Measurements from ENCODE around the gene UBN1. TPM values are rescaled to one million over a fixed set of nuclear protein-coding genes. Genes with fewer than 3 reads are reported as not detected.
"Not testable (repeated sequence)": the region's sequence is repeated elsewhere in the genome, so short reads cannot be mapped to it uniquely, and the experiment has no call there.

UBN1 gene
- total RNA-seq, 1 experiment from 2014 or later = 36.2 TPM

- DNase-seq (ENCODE audit: low read depth) = no peak
Observed at GRCh38 chr16:4926928-4927327, 79.6 kb downstream of the UBN1 start.

- no peak for DNase-seq (ENCODE audit: low read depth)
Observed at GRCh38 chr16:4927661-4928060, 80.4 kb downstream of the UBN1 start.

GRCh38 chr16:4928227-4928626 lies 80.9 kb downstream of the UBN1 start:
- no peak for DNase-seq (ENCODE audit: low read depth)

- not testable (repeated sequence) for DNase-seq (ENCODE audit: low read depth)
Observed at GRCh38 chr16:4929619-4930018, 82.3 kb downstream of the UBN1 start.

- DNase-seq (ENCODE audit: low read depth) = no peak
Observed at GRCh38 chr16:4931381-4931780, 84.1 kb downstream of the UBN1 start.

Other genes starting within 250 kb of the UBN1 start
- 30.4 and 44.2 TPM in 2 replicates for gene UBALD1, start 232.6 kb upstream of the UBN1 start, total RNA-seq (2014; rRNA removed; shearing (Covaris generic))
- 13.3 and 24.0 TPM in 2 replicates for gene MGRN1, start 222.7 kb upstream of the UBN1 start, total RNA-seq (2014; rRNA removed; shearing (Covaris generic))
- 23.5 and 27.3 TPM in 2 replicates for gene NUDT16L1, start 153.9 kb upstream of the UBN1 start, total RNA-seq (2014; rRNA removed; shearing (Covaris generic))
- 19.7 and 24.8 TPM in 2 replicates for gene ANKS3, start 113.2 kb upstream of the UBN1 start, total RNA-seq (2014; rRNA removed; shearing (Covaris generic))
- gene DNAAF8, start 112.9 kb upstream of the UBN1 start, total RNA-seq (2014; rRNA removed; shearing (Covaris generic)) = 2.5 TPM in 1 of 2 replicates, not detected in the other
- gene ZNF500, start 80.3 kb upstream of the UBN1 start, total RNA-seq (2014; rRNA removed; shearing (Covaris generic)) = 8.5 and 10.6 TPM in 2 replicates
- not detected in 2 replicates for gene SEPTIN12, start 59.1 kb upstream of the UBN1 start, total RNA-seq (2014; rRNA removed; shearing (Covaris generic))
- not detected in 2 replicates for gene SMIM22, start 52.1 kb upstream of the UBN1 start, total RNA-seq (2014; rRNA removed; shearing (Covaris generic))
- gene ROGDI, start 44.8 kb upstream of the UBN1 start, total RNA-seq (2014; rRNA removed; shearing (Covaris generic)) = 5.7 and 7.6 TPM in 2 replicates
- 42.4 and 45.8 TPM in 2 replicates for gene GLYR1, start 193 bp upstream of the UBN1 start, total RNA-seq (2014; rRNA removed; shearing (Covaris generic))
- gene PPL, start 89.7 kb downstream of the UBN1 start, total RNA-seq (2014; rRNA removed; shearing (Covaris generic)) = 0.13 and 0.24 TPM in 2 replicates
- gene SEC14L5, start 110.8 kb downstream of the UBN1 start, total RNA-seq (2014; rRNA removed; shearing (Covaris generic)) = 0.03 TPM in 1 of 2 replicates, not detected in the other
- gene NAGPA, start 186.5 kb downstream of the UBN1 start, total RNA-seq (2014; rRNA removed; shearing (Covaris generic)) = 26.2 and 30.6 TPM in 2 replicates
- 0.13 and 0.23 TPM in 2 replicates for gene C16orf89, start 218.5 kb downstream of the UBN1 start, total RNA-seq (2014; rRNA removed; shearing (Covaris generic))
- gene ALG1, start 224.4 kb downstream of the UBN1 start, total RNA-seq (2014; rRNA removed; shearing (Covaris generic)) = 42.9 and 52.1 TPM in 2 replicates

Data from HT1080 (cell line).